GM18867 (cell line): Measurements from ENCODE around the gene IMMP2L.

Experiments
- ATAC-seq: cut with Tn5 transposase; IDR thresholded peaks from one replicate; pipeline ENCODE4 v1.9.1; 2021; ENCODE audit warnings: mild to moderate bottlenecking, moderate library complexity; ENCODE audit not compliant: unreplicated experiment

The IMMP2L gene

DNA sequence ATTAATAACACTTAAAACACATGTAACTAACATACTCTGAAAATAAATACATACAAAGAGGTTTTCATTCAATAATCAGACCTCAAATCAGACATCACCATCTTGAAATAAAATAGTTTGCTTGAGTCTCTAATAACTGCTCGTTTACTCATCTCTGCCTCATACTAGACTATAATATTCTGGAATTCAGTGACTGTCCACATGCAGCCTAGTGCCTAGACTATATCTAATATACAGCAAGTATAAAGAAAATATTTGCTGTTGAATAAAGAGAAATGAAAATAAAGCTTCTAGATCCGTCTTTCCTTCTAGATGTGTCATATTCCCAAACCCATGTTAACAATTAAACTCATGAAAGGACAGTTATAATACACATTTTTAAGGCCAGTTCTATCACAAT, 707.6 kb downstream of the IMMP2L start:
- no peak for ATAC-seq

DNA sequence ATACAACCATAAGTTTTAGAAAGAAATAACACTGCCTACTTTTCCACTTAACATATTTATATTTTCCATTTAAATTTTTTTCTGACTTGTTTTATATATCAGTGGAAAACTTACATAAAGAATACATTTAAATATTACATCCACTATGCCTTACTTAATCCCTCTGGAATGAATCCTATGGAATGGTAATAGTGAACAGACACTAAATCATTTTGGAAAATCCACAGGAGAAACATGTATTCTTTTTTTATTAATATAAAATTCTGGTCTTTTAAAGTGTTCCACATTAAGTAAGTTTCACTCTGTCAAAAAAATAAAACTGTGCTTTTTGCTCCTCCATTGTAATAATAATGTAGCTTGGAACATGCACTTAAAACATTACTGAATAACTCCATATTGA, 708.1 kb downstream of the IMMP2L start:
- no peak for ATAC-seq

DNA sequence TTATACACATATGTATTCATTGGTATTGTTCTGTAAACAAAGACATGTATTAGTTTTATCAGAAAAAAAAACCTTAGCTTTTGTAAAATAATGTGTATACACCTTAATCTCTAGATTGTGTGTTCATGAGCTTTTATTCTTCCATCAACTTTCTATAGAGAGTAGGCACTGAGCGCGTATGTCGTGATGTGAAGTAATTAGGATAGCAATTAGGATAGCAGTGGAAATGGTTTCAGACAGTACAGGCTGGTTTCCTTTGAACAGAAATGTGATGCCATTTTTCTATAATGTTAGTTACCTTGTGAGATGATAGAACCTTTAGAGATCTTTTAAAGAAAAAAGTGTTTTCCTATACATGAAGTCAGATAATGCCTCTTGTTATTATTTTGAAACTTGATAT, 709.0 kb downstream of the IMMP2L start:
- ATAC-seq: no peak

DNA sequence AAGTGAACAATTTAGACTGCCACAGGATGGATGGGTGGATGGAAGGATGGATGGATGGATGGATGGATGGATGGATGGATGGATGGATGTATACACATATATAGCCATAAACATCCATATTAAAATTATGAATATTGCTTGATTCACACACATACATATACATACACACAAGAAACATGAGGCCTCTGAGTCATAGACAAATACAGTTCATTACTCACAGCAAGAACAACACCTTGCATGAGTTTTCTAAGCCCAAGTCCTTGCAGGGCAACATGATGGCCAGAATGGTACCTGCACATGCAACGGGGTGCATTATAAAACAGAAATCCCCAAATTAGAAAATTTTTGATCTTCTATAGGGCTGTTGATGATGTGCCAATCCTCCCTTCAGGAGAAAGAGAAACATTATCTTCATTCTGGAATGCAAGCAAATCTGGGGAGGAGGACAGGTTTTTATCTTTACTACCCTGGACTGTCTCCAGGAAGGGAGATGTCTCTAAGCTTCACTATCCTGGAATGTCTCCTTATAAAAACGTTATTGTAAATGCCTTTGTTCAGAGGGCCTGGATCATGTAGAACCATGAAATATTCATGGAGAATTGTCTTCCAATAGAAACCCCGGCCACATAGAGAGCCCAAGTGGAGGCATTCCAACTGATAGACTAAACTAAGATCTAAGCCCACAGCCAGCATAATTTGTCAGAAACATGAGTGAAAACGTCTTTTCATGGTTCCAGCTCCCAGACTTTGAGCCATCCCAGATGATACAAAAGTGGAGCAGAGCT, 709.9 kb downstream of the IMMP2L start:
- ATAC-seq: no peak

DNA sequence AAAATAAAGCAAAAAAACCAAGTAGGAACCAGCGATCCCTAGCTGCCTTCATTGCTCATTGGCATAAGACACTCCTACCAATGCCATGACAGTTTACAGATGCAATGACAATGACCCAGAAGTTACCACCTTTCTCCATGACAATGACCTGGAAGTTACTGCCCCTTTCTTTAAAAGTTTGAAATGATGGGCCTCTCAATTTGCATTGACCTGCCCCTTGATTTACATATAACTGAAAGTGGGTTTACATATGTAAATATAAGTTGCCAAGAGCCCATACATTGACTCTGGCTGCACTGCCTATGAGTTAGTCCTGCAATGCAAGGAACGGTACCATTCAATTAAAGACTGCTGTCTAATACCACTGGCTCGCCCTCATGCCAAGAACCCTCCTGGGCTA, 712.1 kb downstream of the IMMP2L start:
- no peak for ATAC-seq

DNA sequence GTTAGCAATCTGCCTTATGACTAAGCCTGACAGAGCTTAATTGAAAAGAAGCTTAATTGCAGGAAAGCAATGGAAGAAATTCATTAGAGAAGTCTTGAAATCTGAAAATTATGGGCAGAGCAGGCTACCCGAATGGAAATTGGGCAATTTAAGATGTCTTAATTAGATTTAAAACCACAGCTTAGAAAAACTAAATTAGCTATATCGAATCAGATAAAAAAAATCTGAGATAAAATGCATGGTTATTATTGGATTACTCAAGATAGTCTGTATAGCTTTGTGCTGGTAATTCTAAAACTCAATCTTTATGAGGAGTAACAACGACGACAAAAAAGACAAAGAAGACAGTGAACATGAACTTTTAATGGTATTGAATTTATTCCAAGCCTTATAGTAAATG, 719.5 kb downstream of the IMMP2L start:
- no peak for ATAC-seq

DNA sequence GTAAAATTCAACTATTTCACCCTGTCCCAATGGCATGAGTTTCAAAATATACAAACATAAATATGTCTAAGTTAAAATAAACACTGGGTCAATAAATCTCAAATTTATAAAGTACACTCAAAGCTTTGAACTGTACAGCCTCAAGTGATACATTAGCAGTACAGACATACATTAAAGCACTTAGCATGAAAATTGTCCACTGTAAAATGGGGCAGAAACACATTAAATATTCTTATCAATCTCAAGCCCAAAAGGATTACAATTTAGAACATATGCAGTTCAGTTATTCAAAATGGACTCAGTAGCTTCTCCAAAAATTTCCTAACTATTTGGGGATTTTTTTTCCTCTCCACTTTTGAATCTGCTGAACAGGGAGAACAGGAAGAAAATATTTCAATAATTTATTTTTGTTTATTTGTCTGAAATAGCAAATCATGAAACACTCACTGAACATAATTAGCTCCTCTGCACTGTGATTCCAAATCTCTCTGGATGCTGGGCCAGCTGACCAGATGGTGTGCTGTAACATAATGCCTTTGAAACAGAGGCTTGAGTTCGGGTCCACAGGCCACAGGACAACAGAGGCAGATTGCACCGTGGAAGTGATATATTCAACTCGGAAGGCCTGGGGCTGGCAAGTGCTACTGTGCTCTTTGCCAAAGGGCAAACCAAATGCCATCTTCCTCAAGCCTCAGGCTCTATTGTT, 720.3 kb downstream of the IMMP2L start:
- no peak for ATAC-seq

DNA sequence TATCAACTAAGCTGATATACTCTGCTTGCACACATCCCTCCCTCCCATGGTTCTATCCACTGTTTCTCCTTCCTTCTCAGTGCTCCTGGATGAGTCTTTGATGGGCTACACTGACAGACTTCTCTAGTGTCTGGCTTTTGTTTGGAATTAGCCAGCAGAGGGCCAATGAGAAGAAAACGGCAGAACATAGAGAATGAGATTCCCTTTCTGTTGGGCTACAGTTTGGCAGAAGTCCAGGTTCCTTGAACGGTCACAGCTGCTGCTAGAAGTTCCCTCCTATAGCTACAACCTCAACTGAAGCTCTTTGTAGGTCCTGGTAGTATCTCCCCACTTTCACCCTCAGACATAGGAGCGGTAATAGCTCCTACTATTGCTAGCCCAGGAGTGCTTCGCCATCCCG, 722.4 kb downstream of the IMMP2L start:
- no peak for ATAC-seq

DNA sequence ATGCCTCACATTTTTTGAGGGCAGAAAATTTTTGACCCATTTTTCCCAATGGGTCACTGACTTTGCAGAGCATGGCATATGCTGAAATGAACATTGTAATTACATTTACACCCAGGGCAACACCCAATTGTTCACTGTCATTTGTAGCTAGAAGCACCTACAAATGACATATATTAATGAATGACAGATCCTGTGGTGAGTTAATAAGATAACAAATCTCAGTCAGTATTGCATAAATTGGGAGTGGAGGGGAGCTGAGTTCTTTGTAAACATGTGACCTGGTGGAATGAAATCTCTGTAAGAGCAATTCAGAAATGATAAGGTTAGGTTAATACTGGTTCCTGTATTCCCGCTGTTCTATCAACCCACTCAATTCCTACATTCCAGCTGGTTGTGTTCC, 726.4 kb downstream of the IMMP2L start:
- ATAC-seq: no peak

DNA sequence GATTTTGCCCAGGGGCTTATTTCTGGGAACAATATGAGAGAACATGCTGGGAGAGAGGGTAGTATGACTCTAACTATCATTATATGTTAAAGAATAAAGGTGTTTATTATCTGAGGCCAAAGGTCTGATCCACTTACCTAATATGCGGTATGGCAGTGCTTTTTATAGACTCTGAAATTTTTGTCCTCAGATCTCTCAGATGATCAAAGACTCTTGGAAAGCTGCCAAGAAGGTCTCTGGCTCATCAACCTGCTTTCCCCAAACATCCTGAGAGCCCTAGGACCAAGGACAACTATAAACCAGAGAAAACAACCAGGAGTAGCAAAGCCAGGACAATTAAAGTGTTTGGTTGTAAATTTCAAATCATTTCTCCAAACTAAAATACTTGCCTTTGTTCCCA, 727.1 kb downstream of the IMMP2L start:
- ATAC-seq: no peak

DNA sequence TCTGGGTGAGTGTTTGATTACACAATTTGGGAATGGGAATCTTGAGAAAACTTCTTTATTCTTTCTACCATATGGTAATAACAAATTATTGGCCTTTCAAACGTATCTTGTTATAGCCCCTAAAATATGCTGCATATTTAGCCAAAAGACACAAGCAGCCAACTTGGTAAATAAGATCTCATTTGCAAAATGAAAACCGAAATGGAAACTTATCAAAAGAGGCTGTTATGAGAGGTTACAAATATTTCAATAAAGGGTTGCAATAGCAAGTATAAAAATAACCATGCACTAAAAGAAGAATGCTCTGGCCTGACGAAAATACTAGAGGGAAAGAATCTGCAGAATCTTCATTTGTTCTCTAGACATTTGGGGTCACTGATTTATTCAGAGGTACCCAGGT, 730.9 kb downstream of the IMMP2L start:
- ATAC-seq: peak; percentile 78

DNA sequence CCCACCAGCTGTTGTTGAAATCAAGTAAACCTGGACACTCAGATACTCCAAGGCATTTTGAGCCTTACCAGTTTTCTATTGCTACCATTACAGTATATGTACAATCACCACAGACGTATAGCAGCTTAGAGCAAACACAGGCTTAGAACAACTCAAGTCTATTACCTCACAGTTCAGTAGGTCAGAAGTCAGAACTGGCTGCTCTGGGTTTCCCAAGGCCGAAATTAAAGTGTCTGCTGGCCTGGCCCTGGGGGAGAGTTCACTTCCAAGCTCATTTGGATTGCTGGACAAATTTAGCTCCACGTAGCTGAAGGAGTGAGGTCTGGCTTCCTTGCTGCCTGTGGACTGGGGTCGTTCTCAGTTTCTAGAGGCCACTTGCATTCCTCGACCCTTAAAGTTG, 731.5 kb downstream of the IMMP2L start:
- ATAC-seq: no peak

DNA sequence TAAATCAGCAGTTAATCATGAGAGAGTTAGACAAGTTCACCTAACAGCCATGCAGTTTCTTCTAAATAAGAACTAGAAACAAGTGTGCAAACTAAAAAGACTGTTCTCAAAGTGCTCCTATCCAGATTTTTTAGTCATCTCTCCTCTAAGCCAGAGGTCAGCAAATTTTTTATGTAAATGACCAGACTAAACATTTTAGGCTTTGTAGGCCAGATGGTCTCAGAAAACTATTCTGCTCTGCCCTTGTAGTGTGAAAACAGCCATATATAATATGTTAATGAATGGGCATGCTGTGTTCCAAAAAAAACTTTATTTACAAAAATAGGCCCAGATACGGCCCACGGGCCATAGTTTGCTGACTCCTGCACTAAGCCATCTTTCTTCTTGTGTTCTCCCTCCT, 734.4 kb downstream of the IMMP2L start:
- no peak for ATAC-seq

DNA sequence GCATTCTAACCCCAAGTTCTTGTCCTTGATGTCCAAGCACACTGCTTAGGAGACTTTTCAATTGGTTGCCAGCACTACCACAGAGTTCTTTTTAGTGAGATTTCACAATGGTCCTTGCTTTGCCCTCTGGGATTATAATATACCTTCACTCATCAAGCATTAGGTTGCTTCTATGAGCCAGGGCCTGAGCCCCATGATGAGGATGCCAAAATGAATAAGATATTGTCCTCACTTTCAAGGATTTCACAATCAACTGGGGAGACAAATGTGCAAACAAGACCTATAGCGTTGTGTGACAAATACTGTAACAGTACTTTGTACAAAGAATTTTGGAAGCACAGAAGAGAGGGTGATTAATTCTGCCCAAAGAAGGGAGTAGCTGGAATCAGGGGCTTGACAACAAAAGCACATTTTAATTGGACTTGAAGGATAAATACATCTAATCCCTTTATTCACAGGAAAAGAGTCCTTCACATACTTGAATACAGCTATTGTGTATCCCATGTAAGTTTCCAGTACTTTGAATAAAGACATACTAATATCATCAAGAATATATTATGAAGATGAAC, 734.9 kb downstream of the IMMP2L start:
- no peak for ATAC-seq

DNA sequence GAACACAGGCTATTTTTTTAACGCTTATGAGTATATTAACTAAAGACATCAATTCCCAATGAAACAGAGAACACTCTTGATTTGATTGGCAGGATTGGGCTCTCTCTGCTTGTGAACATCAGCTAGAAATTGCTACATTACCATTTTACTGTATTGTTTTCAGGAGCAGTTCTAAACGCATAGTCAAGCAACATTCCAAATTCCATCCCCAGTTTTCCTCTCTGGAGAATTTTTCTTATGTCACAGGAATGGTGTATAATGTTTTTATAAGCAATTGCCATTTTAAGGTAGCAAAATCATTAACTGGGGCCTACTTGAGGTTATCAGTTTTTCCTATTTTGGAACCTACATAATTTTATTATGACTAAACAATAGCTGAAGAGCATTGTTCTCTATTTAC, 748.3 kb downstream of the IMMP2L start:
- no peak for ATAC-seq

DNA sequence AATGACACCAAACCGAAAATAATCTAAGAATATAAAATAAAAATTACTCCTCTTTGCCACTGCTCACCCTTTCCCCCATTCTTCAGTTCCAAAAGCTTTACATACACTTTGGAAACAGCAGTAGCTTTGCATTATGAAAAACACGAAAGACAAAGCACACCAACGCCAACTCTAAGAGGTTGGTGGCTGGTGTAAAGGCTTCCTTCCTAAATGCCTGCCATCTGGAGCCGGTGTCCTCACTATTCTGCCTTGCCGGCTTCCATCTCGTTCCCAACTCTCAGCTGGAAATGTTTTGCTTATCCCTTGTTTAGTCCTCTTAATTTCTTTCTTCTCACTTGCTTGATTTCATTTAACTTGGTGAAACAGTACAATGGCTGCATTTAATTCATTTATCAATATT, 752.5 kb downstream of the IMMP2L start:
- ATAC-seq: no peak

DNA sequence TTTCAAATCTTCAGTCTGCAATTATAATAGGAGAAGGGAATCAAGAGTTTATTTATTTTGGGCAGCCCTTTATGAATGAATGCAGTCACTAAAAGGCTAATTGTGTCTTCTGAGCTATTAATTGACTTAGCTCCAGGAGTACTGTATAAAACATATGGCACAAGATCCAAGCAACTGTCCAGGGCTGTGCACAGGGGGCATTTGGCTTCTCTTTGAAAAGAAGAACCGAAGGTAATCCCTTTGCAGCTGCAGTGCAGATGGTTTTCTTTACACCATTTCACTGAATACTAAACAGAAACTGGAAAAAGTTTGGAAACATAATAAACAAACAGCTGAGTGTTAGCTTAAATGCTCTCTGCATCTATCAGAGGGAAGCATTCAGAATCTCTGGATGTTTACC, 753.9 kb downstream of the IMMP2L start:
- ATAC-seq: no peak

DNA sequence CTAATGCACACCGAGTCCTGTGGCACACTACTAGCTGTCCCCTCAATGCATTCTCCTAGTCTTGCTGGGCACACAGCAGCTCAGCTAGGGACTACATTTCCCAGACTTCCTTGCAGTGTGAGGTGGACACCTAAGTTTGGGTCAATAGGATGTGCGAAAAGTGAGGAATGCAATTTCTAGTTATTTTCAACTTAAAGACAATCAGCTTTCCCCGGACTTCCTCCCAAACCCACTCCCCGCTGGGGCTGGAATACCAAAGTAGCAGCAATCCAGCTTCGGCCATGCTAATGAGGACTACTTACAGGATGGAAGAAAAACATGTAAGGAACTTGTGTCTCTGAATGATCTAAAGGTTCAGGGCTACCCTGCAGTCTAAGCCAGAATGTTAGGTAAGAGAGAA, 757.8 kb downstream of the IMMP2L start:
- no peak for ATAC-seq

DNA sequence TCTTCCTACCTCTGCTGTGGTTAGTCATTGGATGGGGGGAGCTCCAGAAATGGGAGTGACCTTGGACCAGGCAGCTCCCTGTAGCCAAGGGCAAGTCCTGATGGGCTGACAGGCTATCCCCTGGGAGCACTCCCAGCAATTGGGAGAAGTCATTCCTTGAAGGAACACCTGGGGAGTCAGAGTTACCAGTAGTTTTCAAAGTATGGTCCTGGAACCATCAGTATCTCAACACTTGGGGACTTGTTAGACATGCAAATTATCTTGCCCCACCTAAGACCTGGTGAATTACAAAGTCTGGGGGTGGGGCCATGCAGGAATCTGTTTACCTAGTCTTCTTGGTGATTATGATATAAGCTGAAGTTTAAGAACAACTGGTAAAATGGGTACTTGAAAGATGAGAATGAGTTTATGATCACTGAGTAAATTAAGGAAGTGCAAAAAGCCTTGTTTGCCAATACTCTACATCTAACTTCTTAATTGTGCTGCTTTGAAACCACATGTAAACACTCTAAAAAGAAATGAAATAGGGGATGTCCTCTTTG, 758.6 kb downstream of the IMMP2L start:
- ATAC-seq: no peak

DNA sequence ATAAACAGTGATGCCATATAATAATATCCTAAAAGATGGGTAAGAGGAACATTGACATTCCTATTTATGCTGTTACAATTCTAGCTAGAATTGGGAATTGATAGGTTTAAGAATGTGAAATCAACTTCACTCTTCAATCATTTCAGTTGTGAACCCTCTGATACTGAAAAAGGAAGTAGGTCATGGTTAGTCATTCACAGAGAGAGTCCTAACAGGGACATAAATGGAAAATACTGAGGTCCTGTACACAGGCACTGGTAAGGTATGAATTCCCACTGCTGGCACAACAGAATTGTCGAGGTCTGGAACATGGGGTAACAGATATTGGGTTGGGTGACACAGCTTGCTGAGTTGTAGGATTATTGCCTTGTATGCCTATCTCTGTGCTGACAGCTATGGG, 760.8 kb downstream of the IMMP2L start:
- no peak for ATAC-seq

DNA sequence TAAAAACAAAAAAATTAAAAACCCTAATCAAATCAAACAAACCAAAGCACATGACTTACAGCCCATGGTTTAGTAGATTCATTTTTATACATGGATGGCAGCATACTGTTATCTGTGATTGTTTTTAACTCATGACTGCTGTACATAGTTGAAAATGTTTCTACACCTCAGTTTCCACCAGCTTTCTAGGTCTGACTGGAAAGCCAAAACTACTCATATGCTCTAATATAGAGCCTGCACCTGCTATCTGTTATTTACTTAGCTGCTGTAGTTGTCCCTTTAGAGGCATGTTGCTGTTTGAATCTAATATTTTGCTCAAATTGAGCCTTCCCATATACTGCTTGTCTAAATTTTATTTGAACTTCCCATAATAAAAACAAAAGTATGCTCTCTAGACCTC, 761.3 kb downstream of the IMMP2L start:
- ATAC-seq: no peak

DNA sequence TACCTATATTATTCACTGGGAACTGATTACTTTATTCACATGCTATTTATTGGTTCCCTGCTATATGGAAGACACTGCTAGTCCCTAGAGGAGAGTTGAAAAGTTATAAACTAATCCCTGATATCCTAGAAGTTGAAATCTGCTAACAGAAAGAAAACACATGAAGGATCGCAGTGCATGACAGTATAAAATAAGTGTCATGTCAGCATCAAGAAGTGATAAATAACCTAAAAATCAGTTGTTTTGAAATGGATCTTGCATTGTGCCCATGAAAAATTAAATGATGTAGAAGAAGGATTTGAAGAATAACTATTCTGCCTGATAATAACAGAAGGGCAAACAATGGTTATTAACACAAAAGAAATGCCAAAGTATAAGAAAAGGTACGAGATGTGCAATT, 764.6 kb downstream of the IMMP2L start:
- ATAC-seq: no peak
